HepG2 (cell line): ENCODE measurements around the gene ZBTB20.

Experiments
- CEBPB ChIP-seq: IDR thresholded peaks from 2 replicates; pipeline ENCODE4 v1.6.1; 2011; ENCODE audit warnings: low read depth, low read length, improper control_type of control experiment, borderline replicate concordance
- CTCF ChIP-seq: sonication (generic); formaldehyde crosslinking; IDR thresholded peaks from 2 replicates; pipeline ENCODE4 v1.5.0; 2020; ENCODE audit warnings: mild to moderate bottlenecking, missing genetic modification reagents, moderate library complexity
- GABPB1 ChIP-seq: IDR thresholded peaks from 2 replicates; pipeline ENCODE4 v1.6.1; 2016; ENCODE audit warnings: mild to moderate bottlenecking, missing genetic modification reagents, moderate library complexity, missing compliant biosample characterization
- ISL2 ChIP-seq: sonication (generic); formaldehyde crosslinking; IDR thresholded peaks from 2 replicates; pipeline ENCODE4 v1.5.0; 2020; ENCODE audit warnings: missing genetic modification reagents
- PHF21A ChIP-seq: sonication (generic); formaldehyde crosslinking; IDR thresholded peaks from 2 replicates; pipeline ENCODE4 v1.5.0; 2020; ENCODE audit warnings: mild to moderate bottlenecking, missing genetic modification reagents
- ZBTB1 ChIP-seq: sonication (generic); formaldehyde crosslinking; IDR thresholded peaks from 2 replicates; pipeline ENCODE4 v1.4.0; 2020; ENCODE audit warnings: missing genetic modification reagents, borderline replicate concordance
- ZBTB49 ChIP-seq: sonication (generic); formaldehyde crosslinking; IDR thresholded peaks from 2 replicates; pipeline ENCODE4 v1.4.0; 2020; ENCODE audit warnings: missing genetic modification reagents, borderline replicate concordance
- ZNF263 ChIP-seq: sonication (generic); formaldehyde crosslinking; IDR thresholded peaks from 2 replicates; pipeline ENCODE4 v1.4.0; 2020; ENCODE audit warnings: missing genetic modification reagents
- ZSCAN31 ChIP-seq: sonication (generic); formaldehyde crosslinking; IDR thresholded peaks from 2 replicates; pipeline ENCODE4 v1.5.0; 2020; ENCODE audit warnings: low read depth, mild to moderate bottlenecking, missing genetic modification reagents
- TF ChIP-seq, protein P1 (sequence below): IDR thresholded peaks from 2 replicates; pipeline ENCODE4 v1.6.1; 2016; ENCODE audit warnings: low read depth, borderline replicate concordance

DNA sequence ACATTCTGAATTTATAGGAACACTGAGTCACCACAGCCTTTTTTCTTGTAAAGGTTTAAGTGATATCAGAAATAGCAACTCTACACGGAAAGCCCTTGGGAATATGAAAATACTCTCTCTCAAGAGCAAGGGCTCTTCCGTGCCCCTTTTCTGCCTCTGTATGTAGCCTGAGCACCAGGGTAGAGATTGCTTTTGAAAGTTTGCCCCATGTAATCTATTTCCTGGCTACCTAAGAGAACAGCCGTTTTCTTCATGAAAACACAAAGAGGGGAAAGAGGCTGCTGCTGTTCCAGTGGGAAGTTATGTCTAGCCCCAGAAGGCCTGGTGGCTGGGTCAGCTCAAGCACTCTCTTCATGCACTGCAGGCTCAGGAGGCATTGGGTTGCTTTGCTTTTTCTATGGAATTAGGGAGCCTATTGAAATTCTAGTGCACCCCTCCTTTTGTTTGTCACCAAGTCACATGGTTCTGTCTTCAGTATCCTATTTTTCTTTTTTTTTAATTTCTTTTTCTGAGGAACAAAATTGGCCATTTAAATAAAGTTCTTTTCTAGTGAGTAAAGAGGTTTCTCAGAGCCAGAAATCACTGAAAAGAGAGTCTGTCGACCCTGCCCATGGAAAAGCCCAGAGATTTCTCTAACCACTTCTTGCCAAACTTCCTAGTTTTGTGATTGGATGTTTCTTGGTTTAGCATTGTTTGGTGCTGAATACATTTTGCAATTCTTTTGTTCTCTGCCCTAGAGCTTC, 813.7 kb downstream of the ZBTB20 start:
- TF ChIP-seq CTCF (no peak), PHF21A (no peak), CEBPB (no peak), ZNF263 (CRISPR knock-in tag) (no peak), ZSCAN31 (CRISPR knock-in tag) (no peak), ISL2 (CRISPR knock-in tag) (no peak), ZBTB49 (no peak), GABPB1 (CRISPR knock-in tag) (no peak), ZBTB1 (CRISPR knock-in tag) (no peak)
- TF ChIP-seq, protein P1, sequence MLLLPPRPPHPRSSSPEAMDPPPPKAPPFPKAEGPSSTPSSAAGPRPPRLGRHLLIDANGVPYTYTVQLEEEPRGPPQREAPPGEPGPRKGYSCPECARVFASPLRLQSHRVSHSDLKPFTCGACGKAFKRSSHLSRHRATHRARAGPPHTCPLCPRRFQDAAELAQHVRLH (CRISPR knock-in tag), result no peak
